HEK293 (cell line): ENCODE results near the gene UTP25.

Experiments
- CTCF ChIP-seq: fragments of 450-650 bp; formaldehyde crosslinking; IDR thresholded peaks from 2 replicates; pipeline ENCODE4 v1.5.1; 2016; ENCODE audit warnings: missing biosample characterization, missing genetic modification characterization
- ZBTB1 ChIP-seq: fragments of 450-650 bp; formaldehyde crosslinking; IDR thresholded peaks from 2 replicates; pipeline ENCODE4 v1.5.1; 2016; ENCODE audit warnings: missing biosample characterization, missing genetic modification characterization
- ZBTB11 ChIP-seq: fragments of 450-650 bp; formaldehyde crosslinking; conservative IDR thresholded peaks from 2 replicates; pipeline ENCODE4 v1.5.1; 2016; ENCODE audit warnings: low read depth, missing biosample characterization, missing genetic modification characterization
- ZBTB26 ChIP-seq: fragments of 450-650 bp; formaldehyde crosslinking; optimal IDR thresholded peaks from 2 replicates; pipeline ENCODE3; 2016; ENCODE audit warnings: missing biosample characterization, mild to moderate bottlenecking, missing genetic modification characterization
- ZNF138 ChIP-seq: fragments of 450-650 bp; formaldehyde crosslinking; IDR thresholded peaks from 2 replicates; pipeline ENCODE4 v1.5.1; 2016; ENCODE audit warnings: missing biosample characterization, missing genetic modification characterization, borderline replicate concordance
- ZNF146 ChIP-seq: fragments of 450-650 bp; formaldehyde crosslinking; IDR thresholded peaks from 2 replicates; pipeline ENCODE4 v1.5.1; 2016; ENCODE audit warnings: missing biosample characterization, missing genetic modification characterization
- ZNF175 ChIP-seq: fragments of 450-650 bp; formaldehyde crosslinking; IDR thresholded peaks from 2 replicates; pipeline ENCODE4 v1.5.1; 2016; ENCODE audit warnings: missing biosample characterization, missing genetic modification characterization
- ZNF19 ChIP-seq: fragments of 450-650 bp; formaldehyde crosslinking; IDR thresholded peaks from 2 replicates; pipeline ENCODE4; 2016; ENCODE audit warnings: missing biosample characterization, missing genetic modification characterization, low read depth
- ZNF248 ChIP-seq: fragments of 450-650 bp; formaldehyde crosslinking; IDR thresholded peaks from 2 replicates; pipeline ENCODE4 v1.5.1; 2017; ENCODE audit warnings: missing biosample characterization, missing genetic modification characterization
- ZNF292 ChIP-seq: fragments of 450-650 bp; formaldehyde crosslinking; IDR thresholded peaks from 2 replicates; pipeline ENCODE4 v1.5.1; 2016; ENCODE audit warnings: low read depth, missing biosample characterization, missing genetic modification characterization, borderline replicate concordance
- ZNF785 ChIP-seq: fragments of 450-650 bp; formaldehyde crosslinking; IDR thresholded peaks from 2 replicates; pipeline ENCODE4 v1.5.1; 2016; ENCODE audit warnings: missing biosample characterization, missing genetic modification characterization
- TF ChIP-seq, protein P1 (sequence below): fragments of 450-650 bp; formaldehyde crosslinking; IDR thresholded peaks from 2 replicates; pipeline ENCODE4 v1.5.1; 2016; ENCODE audit warnings: missing biosample characterization, missing genetic modification characterization, borderline replicate concordance

DNA sequence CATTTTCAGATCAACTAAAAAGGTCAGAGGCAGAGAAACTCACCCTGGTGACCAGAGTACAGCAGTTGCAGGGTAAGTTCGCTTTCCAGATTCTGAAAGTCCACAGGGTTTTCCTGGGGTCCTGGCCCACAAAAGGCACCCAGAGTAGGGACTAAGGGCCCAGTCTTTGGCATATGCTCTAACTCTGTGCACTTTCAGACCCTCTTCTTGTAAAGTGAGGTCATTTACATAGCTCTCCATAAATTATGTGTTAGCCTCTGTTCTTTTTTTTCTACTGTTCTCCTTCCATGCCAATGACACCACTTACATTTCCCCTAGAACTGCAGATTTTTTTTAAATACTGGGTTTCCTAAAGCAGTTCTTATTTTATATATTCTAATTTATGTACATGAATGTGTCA is 49.7 kb upstream of the UTP25 start:
- TF ChIP-seq ZBTB11 (tag by site-specific recombination) (no peak), ZNF248 (no peak), CTCF (tag by site-specific recombination) (no peak), ZBTB26 (tag by site-specific recombination) (no peak), ZNF138 (tag by site-specific recombination) (no peak), ZNF785 (tag by site-specific recombination) (no peak), ZNF292 (tag by site-specific recombination) (no peak), ZNF146 (tag by site-specific recombination) (no peak), ZNF175 (tag by site-specific recombination) (no peak), ZBTB1 (tag by site-specific recombination) (no peak), ZNF19 (no peak)
- TF ChIP-seq, protein P1, sequence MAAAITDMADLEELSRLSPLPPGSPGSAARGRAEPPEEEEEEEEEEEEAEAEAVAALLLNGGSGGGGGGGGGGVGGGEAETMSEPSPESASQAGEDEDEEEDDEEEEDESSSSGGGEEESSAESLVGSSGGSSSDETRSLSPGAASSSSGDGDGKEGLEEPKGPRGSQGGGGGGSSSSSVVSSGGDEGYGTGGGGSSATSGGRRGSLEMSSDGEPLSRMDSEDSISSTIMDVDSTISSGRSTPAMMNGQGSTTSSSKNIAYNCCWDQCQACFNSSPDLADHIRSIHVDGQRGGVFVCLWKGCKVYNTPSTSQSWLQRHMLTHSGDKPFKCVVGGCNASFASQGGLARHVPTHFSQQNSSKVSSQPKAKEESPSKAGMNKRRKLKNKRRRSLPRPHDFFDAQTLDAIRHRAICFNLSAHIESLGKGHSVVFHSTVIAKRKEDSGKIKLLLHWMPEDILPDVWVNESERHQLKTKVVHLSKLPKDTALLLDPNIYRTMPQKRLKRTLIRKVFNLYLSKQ (tag by site-specific recombination): no peak
